Ishikawa (cell line): ENCODE measurements around the gene C1QBP.

Experiments used
- CREB1 ChIP-seq: IDR thresholded peaks from 2 replicates; pipeline ENCODE4 v1.6.1; 2012; ENCODE audit warnings: low read depth
- EP300 ChIP-seq: IDR thresholded peaks from 2 replicates; pipeline ENCODE4 v1.6.1; 2012; ENCODE audit warnings: borderline replicate concordance
- NFIC ChIP-seq: IDR thresholded peaks from 2 replicates; pipeline ENCODE4 v1.6.1; 2012
- RAD21 ChIP-seq: IDR thresholded peaks from 2 replicates; pipeline ENCODE4 v1.6.1; 2012; ENCODE audit warnings: low read depth
- TAF1 ChIP-seq: IDR thresholded peaks from 2 replicates; pipeline ENCODE4 v1.6.1; 2012; ENCODE audit warnings: low read depth, mild to moderate bottlenecking
- TEAD4 ChIP-seq: IDR thresholded peaks from 2 replicates; pipeline ENCODE4 v1.6.1; 2012
- YY1 ChIP-seq: IDR thresholded peaks from 2 replicates; pipeline ENCODE4 v1.6.1; 2012; ENCODE audit warnings: low read depth
- ZBTB7A ChIP-seq: IDR thresholded peaks from 2 replicates; pipeline ENCODE4 v1.6.1; 2012; ENCODE audit warnings: low read depth
- TF ChIP-seq, protein P1 (sequence below): IDR thresholded peaks from 2 replicates; pipeline ENCODE4 v1.6.1; 2012
- TF ChIP-seq, protein P2 (sequence below): IDR thresholded peaks from 2 replicates; pipeline ENCODE4 v1.6.1; 2012; ENCODE audit warnings: low read depth, mild to moderate bottlenecking

DNA sequence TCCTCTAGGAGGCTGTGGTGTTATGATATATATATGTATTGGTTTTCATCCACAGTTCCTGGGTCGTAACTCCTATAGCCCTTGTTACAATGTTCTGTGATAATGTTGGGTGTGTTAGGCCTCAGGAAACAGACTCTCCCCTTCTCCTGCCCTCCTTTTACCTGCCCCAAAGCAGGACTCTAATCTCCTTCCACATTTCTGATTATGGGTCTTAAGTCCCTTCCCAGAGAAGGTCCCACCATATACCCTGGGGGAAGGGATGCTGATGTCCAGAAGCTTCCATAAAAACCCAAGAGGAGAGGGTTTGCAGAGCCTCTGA is 450 bp upstream of the C1QBP start:
- no peak for TF ChIP-seq TAF1
- no peak for TF ChIP-seq ZBTB7A
- no peak for TF ChIP-seq EP300
- TF ChIP-seq CREB1, result no peak
- TF ChIP-seq, protein P1, sequence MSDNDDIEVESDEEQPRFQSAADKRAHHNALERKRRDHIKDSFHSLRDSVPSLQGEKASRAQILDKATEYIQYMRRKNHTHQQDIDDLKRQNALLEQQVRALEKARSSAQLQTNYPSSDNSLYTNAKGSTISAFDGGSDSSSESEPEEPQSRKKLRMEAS, result no peak
- TF ChIP-seq YY1, result no peak
- no peak for TF ChIP-seq NFIC
- TF ChIP-seq, protein P2, sequence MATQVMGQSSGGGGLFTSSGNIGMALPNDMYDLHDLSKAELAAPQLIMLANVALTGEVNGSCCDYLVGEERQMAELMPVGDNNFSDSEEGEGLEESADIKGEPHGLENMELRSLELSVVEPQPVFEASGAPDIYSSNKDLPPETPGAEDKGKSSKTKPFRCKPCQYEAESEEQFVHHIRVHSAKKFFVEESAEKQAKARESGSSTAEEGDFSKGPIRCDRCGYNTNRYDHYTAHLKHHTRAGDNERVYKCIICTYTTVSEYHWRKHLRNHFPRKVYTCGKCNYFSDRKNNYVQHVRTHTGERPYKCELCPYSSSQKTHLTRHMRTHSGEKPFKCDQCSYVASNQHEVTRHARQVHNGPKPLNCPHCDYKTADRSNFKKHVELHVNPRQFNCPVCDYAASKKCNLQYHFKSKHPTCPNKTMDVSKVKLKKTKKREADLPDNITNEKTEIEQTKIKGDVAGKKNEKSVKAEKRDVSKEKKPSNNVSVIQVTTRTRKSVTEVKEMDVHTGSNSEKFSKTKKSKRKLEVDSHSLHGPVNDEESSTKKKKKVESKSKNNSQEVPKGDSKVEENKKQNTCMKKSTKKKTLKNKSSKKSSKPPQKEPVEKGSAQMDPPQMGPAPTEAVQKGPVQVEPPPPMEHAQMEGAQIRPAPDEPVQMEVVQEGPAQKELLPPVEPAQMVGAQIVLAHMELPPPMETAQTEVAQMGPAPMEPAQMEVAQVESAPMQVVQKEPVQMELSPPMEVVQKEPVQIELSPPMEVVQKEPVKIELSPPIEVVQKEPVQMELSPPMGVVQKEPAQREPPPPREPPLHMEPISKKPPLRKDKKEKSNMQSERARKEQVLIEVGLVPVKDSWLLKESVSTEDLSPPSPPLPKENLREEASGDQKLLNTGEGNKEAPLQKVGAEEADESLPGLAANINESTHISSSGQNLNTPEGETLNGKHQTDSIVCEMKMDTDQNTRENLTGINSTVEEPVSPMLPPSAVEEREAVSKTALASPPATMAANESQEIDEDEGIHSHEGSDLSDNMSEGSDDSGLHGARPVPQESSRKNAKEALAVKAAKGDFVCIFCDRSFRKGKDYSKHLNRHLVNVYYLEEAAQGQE, result no peak
- no peak for TF ChIP-seq TEAD4
- no peak for TF ChIP-seq RAD21
